GM23338 (cell line): ENCODE measurements around the gene FSIP2. TPM values are rescaled to one million over a fixed set of nuclear protein-coding genes. Genes with fewer than 3 reads are reported as not detected.
A peak's percentile ranks its signal among the peaks of the same experiment; 100 is the strongest.

Experiments used
- ATAC-seq: fragments of 200-7000 bp; cut with Tn5 transposase; 3 replicates; pipeline ENCODE4 v1.9.1; 2020
- DNase-seq: peaks from one replicate; pipeline ENCODE4 v3.0.0-alpha.2; 2015; ENCODE audit warnings: low spot score
- H2AFZ ChIP-seq: fragments of 200-600 bp; sonication (generic); 2 replicates; pipeline ENCODE4 v1.8.0; 2016; ENCODE audit warnings: antibody characterized with exemption, mild to moderate bottlenecking, moderate library complexity
- H3F3A ChIP-seq: fragments of 200-600 bp; sonication (generic); replicated peaks from 2 replicates; pipeline ENCODE4 v1.8.0; 2017; ENCODE audit warnings: antibody characterized with exemption, mixed run types, low read depth
- H3K27ac ChIP-seq: fragments of 200-600 bp; sonication (generic); 2 replicates; pipeline ENCODE4 v1.6.1; 2016; ENCODE audit warnings: low read depth
- H3K27me3 ChIP-seq: fragments of 200-600 bp; sonication (generic); 2 replicates; pipeline ENCODE4 v1.8.0; 2016; ENCODE audit warnings: mild to moderate bottlenecking, mixed run types, moderate library complexity; ENCODE audit not compliant: insufficient read depth
- H3K36me3 ChIP-seq: fragments of 200-600 bp; sonication (generic); 2 replicates; pipeline ENCODE4 v1.8.0; 2016; ENCODE audit warnings: mild to moderate bottlenecking; ENCODE audit not compliant: insufficient read depth
- H3K4me1 ChIP-seq: fragments of 200-600 bp; sonication (generic); 2 replicates; pipeline ENCODE4 v1.8.0; 2016; ENCODE audit warnings: mild to moderate bottlenecking, moderate library complexity; ENCODE audit not compliant: insufficient read depth
- H3K4me2 ChIP-seq: fragments of 200-600 bp; sonication (generic); 2 replicates; pipeline ENCODE4 v1.7.1; 2017; ENCODE audit warnings: mixed run types
- H3K4me3 ChIP-seq: fragments of 200-600 bp; sonication (generic); 2 replicates; pipeline ENCODE4 v1.6.1; 2016; ENCODE audit warnings: mixed run types
- H3K79me2 ChIP-seq: fragments of 200-600 bp; sonication (generic); replicated peaks from 2 replicates; pipeline ENCODE4 v1.8.0; 2017; ENCODE audit warnings: mild to moderate bottlenecking; ENCODE audit not compliant: insufficient read depth
- H3K9me2 ChIP-seq: fragments of 200-600 bp; sonication (generic); 2 replicates; pipeline ENCODE4 v1.8.0; 2017; ENCODE audit not compliant: insufficient read depth
- H4K20me1 ChIP-seq: fragments of 200-600 bp; sonication (generic); replicated peaks from 2 replicates; pipeline ENCODE4 v1.8.0; 2017; ENCODE audit warnings: mild to moderate bottlenecking; ENCODE audit not compliant: insufficient read depth
- H3K27ac Mint-ChIP-seq: 2 replicates; pipeline ENCODE4 v1.8.0; 2020; ENCODE audit warnings: inconsistent platforms, mild to moderate bottlenecking, moderate library complexity, mixed read lengths
- H3K27me3 Mint-ChIP-seq: 3 replicates; pipeline ENCODE4 v1.8.0; 2022; ENCODE audit warnings: low read depth, mild to moderate bottlenecking, moderate library complexity, mixed read lengths, inconsistent platforms; ENCODE audit not compliant: insufficient read depth, poor library complexity
- H3K36me3 Mint-ChIP-seq: 3 replicates; pipeline ENCODE4 v1.8.0; 2021; ENCODE audit warnings: low read depth, mild to moderate bottlenecking, inconsistent platforms, moderate library complexity, mixed read lengths
- H3K4me1 Mint-ChIP-seq: 3 replicates; pipeline ENCODE4 v1.8.0; 2020; ENCODE audit warnings: mild to moderate bottlenecking, inconsistent platforms, mixed read lengths
- H3K4me3 Mint-ChIP-seq: 3 replicates; pipeline ENCODE4 v1.8.0; 2021; ENCODE audit warnings: moderate library complexity, mild to moderate bottlenecking, inconsistent platforms, mixed read lengths
- H3K9me3 Mint-ChIP-seq: 3 replicates; pipeline ENCODE4 v1.8.0; 2020; ENCODE audit warnings: moderate library complexity, mild to moderate bottlenecking, inconsistent platforms, mixed read lengths
- CREB1 ChIP-seq: fragments of 250-450 bp; sonication (Bioruptor Pico); IDR thresholded peaks from 2 replicates; pipeline ENCODE4 v1.5.0; 2020; ENCODE audit warnings: low read depth, mild to moderate bottlenecking, moderate library complexity
- CTCF ChIP-seq, 2 experiments: fragments of 200-600 bp in 1 of 2; sonication (generic) in 1 of 2; conservative IDR thresholded peaks; 2 replicates each; pipeline versions ENCODE4 v1.5.1 to v1.6.1; 2016 to 2017; ENCODE audit warnings: antibody characterized with exemption in 2 of 2, low read depth in 2 of 2, mild to moderate bottlenecking in 2 of 2, moderate library complexity in 1 of 2
- JUNB ChIP-seq: IDR thresholded peaks from one replicate; pipeline ENCODE4 v1.6.1; 2016; ENCODE audit warnings: antibody characterized with exemption; ENCODE audit not compliant: unreplicated experiment
- ZNF331 ChIP-seq: fragments of 250-450 bp; sonication (Bioruptor Pico); IDR thresholded peaks from 2 replicates; pipeline ENCODE4 v1.5.0; 2020; ENCODE audit warnings: low read depth, mild to moderate bottlenecking, moderate library complexity
- polyA plus RNA-seq: library from polyadenylated mRNA; unstranded; fragments of >200 nt; fragmentation: Nextera tagmentation; extraction: Ambion mirVana; gene quantifications from 2 replicates; pipeline ENCODE4 v1.2.1, GENCODE V29; 2016
- total RNA-seq: library from RNA; depleted of rRNA; stranded (reverse); fragments of >200 nt; shearing (Covaris generic); gene quantifications from 2 replicates; pipeline ENCODE4 v1.2.3, GENCODE V29; 2014
- TF ChIP-seq, protein P1 (sequence below): fragments of 250-450 bp; sonication (Bioruptor Pico); IDR thresholded peaks from 2 replicates; pipeline ENCODE4 v1.5.0; 2020; ENCODE audit warnings: mild to moderate bottlenecking, moderate library complexity

The FSIP2 gene
- total and polyA plus RNA-seq, 2 experiments from 2014 or later: 3.2 to 3.8 TPM

- TF ChIP-seq, protein P1, sequence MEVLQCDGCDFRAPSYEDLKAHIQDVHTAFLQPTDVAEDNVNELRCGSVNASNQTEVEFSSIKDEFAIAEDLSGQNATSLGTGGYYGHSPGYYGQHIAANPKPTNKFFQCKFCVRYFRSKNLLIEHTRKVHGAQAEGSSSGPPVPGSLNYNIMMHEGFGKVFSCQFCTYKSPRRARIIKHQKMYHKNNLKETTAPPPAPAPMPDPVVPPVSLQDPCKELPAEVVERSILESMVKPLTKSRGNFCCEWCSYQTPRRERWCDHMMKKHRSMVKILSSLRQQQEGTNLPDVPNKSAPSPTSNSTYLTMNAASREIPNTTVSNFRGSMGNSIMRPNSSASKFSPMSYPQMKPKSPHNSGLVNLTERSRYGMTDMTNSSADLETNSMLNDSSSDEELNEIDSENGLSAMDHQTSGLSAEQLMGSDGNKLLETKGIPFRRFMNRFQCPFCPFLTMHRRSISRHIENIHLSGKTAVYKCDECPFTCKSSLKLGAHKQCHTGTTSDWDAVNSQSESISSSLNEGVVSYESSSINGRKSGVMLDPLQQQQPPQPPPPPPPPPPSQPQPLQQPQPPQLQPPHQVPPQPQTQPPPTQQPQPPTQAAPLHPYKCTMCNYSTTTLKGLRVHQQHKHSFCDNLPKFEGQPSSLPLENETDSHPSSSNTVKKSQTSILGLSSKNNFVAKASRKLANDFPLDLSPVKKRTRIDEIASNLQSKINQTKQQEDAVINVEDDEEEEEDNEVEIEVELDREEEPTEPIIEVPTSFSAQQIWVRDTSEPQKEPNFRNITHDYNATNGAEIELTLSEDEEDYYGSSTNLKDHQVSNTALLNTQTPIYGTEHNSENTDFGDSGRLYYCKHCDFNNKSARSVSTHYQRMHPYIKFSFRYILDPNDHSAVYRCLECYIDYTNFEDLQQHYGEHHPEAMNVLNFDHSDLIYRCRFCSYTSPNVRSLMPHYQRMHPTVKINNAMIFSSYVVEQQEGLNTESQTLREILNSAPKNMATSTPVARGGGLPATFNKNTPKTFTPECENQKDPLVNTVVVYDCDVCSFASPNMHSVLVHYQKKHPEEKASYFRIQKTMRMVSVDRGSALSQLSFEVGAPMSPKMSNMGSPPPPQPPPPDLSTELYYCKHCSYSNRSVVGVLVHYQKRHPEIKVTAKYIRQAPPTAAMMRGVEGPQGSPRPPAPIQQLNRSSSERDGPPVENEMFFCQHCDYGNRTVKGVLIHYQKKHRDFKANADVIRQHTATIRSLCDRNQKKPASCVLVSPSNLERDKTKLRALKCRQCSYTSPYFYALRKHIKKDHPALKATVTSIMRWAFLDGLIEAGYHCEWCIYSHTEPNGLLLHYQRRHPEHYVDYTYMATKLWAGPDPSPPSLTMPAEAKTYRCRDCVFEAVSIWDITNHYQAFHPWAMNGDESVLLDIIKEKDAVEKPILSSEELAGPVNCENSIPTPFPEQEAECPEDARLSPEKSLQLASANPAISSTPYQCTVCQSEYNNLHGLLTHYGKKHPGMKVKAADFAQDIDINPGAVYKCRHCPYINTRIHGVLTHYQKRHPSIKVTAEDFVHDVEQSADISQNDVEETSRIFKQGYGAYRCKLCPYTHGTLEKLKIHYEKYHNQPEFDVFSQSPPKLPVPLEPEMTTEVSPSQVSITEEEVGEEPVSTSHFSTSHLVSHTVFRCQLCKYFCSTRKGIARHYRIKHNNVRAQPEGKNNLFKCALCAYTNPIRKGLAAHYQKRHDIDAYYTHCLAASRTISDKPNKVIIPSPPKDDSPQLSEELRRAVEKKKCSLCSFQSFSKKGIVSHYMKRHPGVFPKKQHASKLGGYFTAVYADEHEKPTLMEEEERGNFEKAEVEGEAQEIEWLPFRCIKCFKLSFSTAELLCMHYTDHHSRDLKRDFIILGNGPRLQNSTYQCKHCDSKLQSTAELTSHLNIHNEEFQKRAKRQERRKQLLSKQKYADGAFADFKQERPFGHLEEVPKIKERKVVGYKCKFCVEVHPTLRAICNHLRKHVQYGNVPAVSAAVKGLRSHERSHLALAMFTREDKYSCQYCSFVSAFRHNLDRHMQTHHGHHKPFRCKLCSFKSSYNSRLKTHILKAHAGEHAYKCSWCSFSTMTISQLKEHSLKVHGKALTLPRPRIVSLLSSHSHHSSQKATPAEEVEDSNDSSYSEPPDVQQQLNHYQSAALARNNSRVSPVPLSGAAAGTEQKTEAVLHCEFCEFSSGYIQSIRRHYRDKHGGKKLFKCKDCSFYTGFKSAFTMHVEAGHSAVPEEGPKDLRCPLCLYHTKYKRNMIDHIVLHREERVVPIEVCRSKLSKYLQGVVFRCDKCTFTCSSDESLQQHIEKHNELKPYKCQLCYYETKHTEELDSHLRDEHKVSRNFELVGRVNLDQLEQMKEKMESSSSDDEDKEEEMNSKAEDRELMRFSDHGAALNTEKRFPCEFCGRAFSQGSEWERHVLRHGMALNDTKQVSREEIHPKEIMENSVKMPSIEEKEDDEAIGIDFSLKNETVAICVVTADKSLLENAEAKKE: no peak
- TF ChIP-seq JUNB: no peak
- no peak for TF ChIP-seq CTCF (conservative IDR thresholded peaks at IDR 0.05; ENCODE audit: low read depth in 2 of 2)
- TF ChIP-seq CREB1 (CRISPR knock-in tag): no peak
These were observed 87.0 kb downstream of the FSIP2 start (continued) for GRCh38 chr2:185825557-185825956.

GRCh38 chr2:185828326-185828725 lies 89.7 kb downstream of the FSIP2 start:
- H3K9me3 Mint-ChIP-seq: no peaks in the 10 kb centered on the region
- H3K9me2 ChIP-seq: no peaks in the 10 kb centered on the region
- no peak overlapping the region for H3K27ac ChIP-seq
- H3K36me3 ChIP-seq: no peaks in the 10 kb centered on the region
- no peaks in the 10 kb centered on the region for H4K20me1 ChIP-seq
- H3K4me1 ChIP-seq: no peaks in the 10 kb centered on the region
- H3K4me3 ChIP-seq: no peak overlapping the region
- H3K27me3 ChIP-seq: no peaks in the 10 kb centered on the region
- no peak overlapping the region for H3K4me3 Mint-ChIP-seq
- no peak for DNase-seq
- peak in 1 of 2 experiments; percentile 19; a peak in 1 of 4 replicates for TF ChIP-seq CTCF (conservative IDR thresholded peaks at IDR 0.05; ENCODE audit: low read depth in 2 of 2)
- no peak for TF ChIP-seq ZNF331 (CRISPR knock-in tag)
- TF ChIP-seq, protein P1: no peak
- no peak for ATAC-seq
- no peaks in the 10 kb centered on the region for H3K4me1 Mint-ChIP-seq
- H2AFZ ChIP-seq: no peak overlapping the region
- no peak overlapping the region for H3K27ac Mint-ChIP-seq
- H3F3A ChIP-seq: no peaks in the 10 kb centered on the region
- H3K27me3 Mint-ChIP-seq: no peaks in the 10 kb centered on the region
- no peaks in the 10 kb centered on the region for H3K79me2 ChIP-seq
- no peaks in the 10 kb centered on the region for H3K36me3 Mint-ChIP-seq
- no peak overlapping the region for H3K4me2 ChIP-seq
